LHCN-M2 (cell line): Measurements from ENCODE around the gene RAPGEF3. TPM values are rescaled to one million over a fixed set of nuclear protein-coding genes. Genes with fewer than 3 reads are reported as not detected.

Experiments
- DNase-seq: peaks from one replicate; pipeline ENCODE4 v3.0.0-alpha.2; 2012; ENCODE audit warnings: low read depth
- total RNA-seq: library from RNA; depleted of rRNA; stranded (reverse); fragments of >200 nt; gene quantifications from 2 replicates; pipeline ENCODE4 v1.2.3, GENCODE V29; 2014

RAPGEF3 gene
- total RNA-seq, 1 experiment from 2014 or later: 1.8 TPM

GRCh38 chr12:47757840-47758583 lies 668 bp downstream of the RAPGEF3 start:
- no peak for DNase-seq

- no peak for DNase-seq
Observed at GRCh38 chr12:47757364-47757839, 1.3 kb downstream of the RAPGEF3 start.

GRCh38 chr12:47755655-47756562 lies 2.8 kb downstream of the RAPGEF3 start:
- DNase-seq: no peak

- DNase-seq: no peak
Observed at GRCh38 chr12:47754881-47755280, 3.8 kb downstream of the RAPGEF3 start.

- DNase-seq: no peak
Observed at GRCh38 chr12:47754126-47754525, 4.6 kb downstream of the RAPGEF3 start.

GRCh38 chr12:47753021-47754001 lies 5.4 kb downstream of the RAPGEF3 start:
- DNase-seq: no peak

GRCh38 chr12:47752552-47752951 lies 6.1 kb downstream of the RAPGEF3 start:
- peak; percentile 40 for DNase-seq

- no peak for DNase-seq
Observed at GRCh38 chr12:47752121-47752520, 6.6 kb downstream of the RAPGEF3 start.

- no peak for DNase-seq
Observed at GRCh38 chr12:47751561-47751960, 7.1 kb downstream of the RAPGEF3 start.

- DNase-seq: no peak
Observed at GRCh38 chr12:47750916-47751470, 7.7 kb downstream of the RAPGEF3 start.

- no peak for DNase-seq
Observed at GRCh38 chr12:47750229-47750798, 8.4 kb downstream of the RAPGEF3 start.

GRCh38 chr12:47748899-47749298 lies 9.8 kb downstream of the RAPGEF3 start:
- no peak for DNase-seq

GRCh38 chr12:47748507-47748828 lies 10.2 kb downstream of the RAPGEF3 start:
- no peak for DNase-seq

- DNase-seq: no peak
Observed at GRCh38 chr12:47747596-47748506, 10.8 kb downstream of the RAPGEF3 start.

GRCh38 chr12:47747126-47747525 lies 11.6 kb downstream of the RAPGEF3 start:
- no peak for DNase-seq

GRCh38 chr12:47746523-47746922 lies 12.2 kb downstream of the RAPGEF3 start:
- DNase-seq: no peak

GRCh38 chr12:47746073-47746472 lies 12.6 kb downstream of the RAPGEF3 start:
- no peak for DNase-seq

GRCh38 chr12:47745485-47746041 lies 13.1 kb downstream of the RAPGEF3 start:
- DNase-seq: no peak

- no peak for DNase-seq
Observed at GRCh38 chr12:47744778-47745436, 13.8 kb downstream of the RAPGEF3 start.
